IMR-90 (cell line): ENCODE results near the gene INPP5A. TPM values are rescaled to one million over a fixed set of nuclear protein-coding genes. Genes with fewer than 3 reads are reported as not detected.

Experiments used
- ATAC-seq: fragments of 200-7000 bp; cut with Tn5 transposase; 2 replicates; pipeline ENCODE4 v1.9.1; 2020; ENCODE audit warnings: low read depth, mild to moderate bottlenecking, moderate library complexity
- BruUV-seq: library from RNA; stranded (reverse); fragments of 400-500 nt; replicated peaks from 2 replicates; lab custom pipeline; 2021; lab: Mats Ljungman, UMichigan
- CTCF ChIA-PET: fragments of 300-600 bp; formaldehyde crosslinking; extraction: SDS; loops from one replicate; lab custom pipeline; 2021; ENCODE audit warnings: antibody characterized with exemption; lab: Yijun Ruan, JAX
- POLR2A ChIA-PET: fragments of 300-600 bp; sonication (Branson Sonifier 250); formaldehyde crosslinking; loops from one replicate; lab custom pipeline; 2022; ENCODE audit warnings: antibody characterized with exemption; ENCODE audit not compliant: unreplicated experiment; lab: Charles Lee
- DNase-seq: peaks from one replicate; pipeline ENCODE4 v3.0.0; 2013
- H2AFZ ChIP-seq: replicated peaks from 2 replicates; pipeline ENCODE3; 2013; ENCODE audit warnings: low read length, mild to moderate bottlenecking; ENCODE audit not compliant: poor library complexity
- H2AK5ac ChIP-seq: 2 replicates; pipeline ENCODE4 v1.6.1; 2013; ENCODE audit warnings: low read depth, low read length, inconsistent platforms
- H2AK9ac ChIP-seq: replicated peaks from 2 replicates; pipeline ENCODE3; 2013; ENCODE audit warnings: mild to moderate bottlenecking, low read depth, low read length, moderate library complexity; ENCODE audit not compliant: poor library complexity
- H2BK120ac ChIP-seq: 2 replicates; pipeline ENCODE4 v1.6.1; 2013; ENCODE audit warnings: low read depth, low read length, inconsistent platforms
- H2BK15ac ChIP-seq: 3 replicates; pipeline ENCODE4 v1.6.1; 2013; ENCODE audit warnings: low read depth, low read length, inconsistent platforms
- H2BK20ac ChIP-seq: 2 replicates; pipeline ENCODE4 v1.6.1; 2013; ENCODE audit warnings: low read depth, mild to moderate bottlenecking, inconsistent platforms, low read length, moderate library complexity
- H2BK5ac ChIP-seq: 2 replicates; pipeline ENCODE4 v1.6.1; 2013; ENCODE audit warnings: mild to moderate bottlenecking, low read depth, low read length, inconsistent platforms; ENCODE audit not compliant: poor library complexity, severe bottlenecking
- H3K14ac ChIP-seq: replicated peaks from 2 replicates; pipeline ENCODE4 v1.6.1; 2013; ENCODE audit warnings: low read depth, low read length, inconsistent platforms
- H3K18ac ChIP-seq: 2 replicates; pipeline ENCODE4 v1.6.1; 2013; ENCODE audit warnings: low read depth, low read length, control low read depth
- H3K23ac ChIP-seq: 2 replicates; pipeline ENCODE4 v1.6.1; 2013; ENCODE audit warnings: low read depth, low read length, inconsistent platforms
- H3K27ac ChIP-seq: 2 replicates; pipeline ENCODE4 v1.5.1; 2013; ENCODE audit warnings: mild to moderate bottlenecking, control low read depth, low read length; ENCODE audit not compliant: insufficient read depth
- H3K27me3 ChIP-seq: 2 replicates; pipeline ENCODE4 v1.6.1; 2013; ENCODE audit warnings: low read length; ENCODE audit not compliant: control insufficient read depth, insufficient read depth
- H3K36me3 ChIP-seq: 2 replicates; pipeline ENCODE4 v1.6.1; 2013; ENCODE audit warnings: low read length, mixed read lengths; ENCODE audit not compliant: control insufficient read depth, insufficient read depth
- H3K4ac ChIP-seq: 2 replicates; pipeline ENCODE4 v1.6.1; 2013; ENCODE audit warnings: low read depth, low read length, inconsistent platforms
- H3K4me1 ChIP-seq: 2 replicates; pipeline ENCODE4 v1.6.1; 2013; ENCODE audit warnings: low read length, mixed read lengths; ENCODE audit not compliant: control insufficient read depth, insufficient read depth
- H3K4me2 ChIP-seq: 2 replicates; pipeline ENCODE4 v1.6.1; 2013; ENCODE audit warnings: low read depth, mild to moderate bottlenecking, control low read depth, low read length, moderate library complexity
- H3K4me3 ChIP-seq: 2 replicates; pipeline ENCODE4 v1.5.1; 2013; ENCODE audit warnings: low read depth, mild to moderate bottlenecking, control low read depth, low read length, moderate library complexity; ENCODE audit not compliant: insufficient read depth
- H3K56ac ChIP-seq: 2 replicates; pipeline ENCODE4 v1.6.1; 2013; ENCODE audit warnings: low read length, inconsistent platforms; ENCODE audit not compliant: insufficient read depth; ENCODE audit errors: extremely low read depth
- H3K79me1 ChIP-seq, 2 experiments: 2 replicates each; pipeline ENCODE4 v1.6.1; 2013; ENCODE audit warnings: low read length in 2 of 2, inconsistent platforms in 1 of 2, low read depth in 1 of 2
- H3K9ac ChIP-seq: 2 replicates; pipeline ENCODE4 v1.6.1; 2013; ENCODE audit warnings: low read depth, low read length, control low read depth
- H3K9me1 ChIP-seq: 2 replicates; pipeline ENCODE4 v1.6.1; 2013; ENCODE audit warnings: low read length, inconsistent platforms; ENCODE audit not compliant: insufficient read depth
- H3K9me3 ChIP-seq: 2 replicates; pipeline ENCODE4 v1.6.1; 2013; ENCODE audit warnings: low read length; ENCODE audit not compliant: control insufficient read depth, insufficient read depth
- H4K20me1 ChIP-seq: 2 replicates; pipeline ENCODE4 v1.6.1; 2013; ENCODE audit warnings: low read length, inconsistent platforms; ENCODE audit not compliant: insufficient read depth
- H4K5ac ChIP-seq: 2 replicates; pipeline ENCODE4 v1.6.1; 2013; ENCODE audit warnings: mild to moderate bottlenecking, low read depth, low read length, control low read depth
- H4K8ac ChIP-seq, 2 experiments: 2 replicates each; pipeline ENCODE4 v1.6.1; 2013; ENCODE audit warnings: low read depth in 2 of 2, low read length in 2 of 2, control low read depth in 1 of 2, inconsistent platforms in 1 of 2
- H4K91ac ChIP-seq: 2 replicates; pipeline ENCODE4 v1.6.1; 2013; ENCODE audit warnings: low read depth, low read length, inconsistent platforms; ENCODE audit not compliant: insufficient read depth
- BHLHE40 ChIP-seq: fragments of 150-350 bp; IDR thresholded peaks from 2 replicates; pipeline ENCODE4 v1.6.1; 2016; ENCODE audit warnings: mild to moderate bottlenecking, low read depth, low read length
- CEBPB ChIP-seq: IDR thresholded peaks from 2 replicates; pipeline ENCODE4 v1.6.1; 2012; ENCODE audit warnings: low read depth, low read length, improper control_type of control experiment
- CHD1 ChIP-seq: IDR thresholded peaks from 2 replicates; pipeline ENCODE4 v1.6.1; 2012; ENCODE audit warnings: low read depth, low read length, improper control_type of control experiment
- CTCF ChIP-seq: conservative IDR thresholded peaks from 2 replicates; pipeline ENCODE4 v1.5.1; 2012; ENCODE audit warnings: mild to moderate bottlenecking, low read depth, low read length, improper control_type of control experiment
- FOS ChIP-seq: fragments of 150-350 bp; IDR thresholded peaks from 2 replicates; pipeline ENCODE4 v1.6.1; 2016; ENCODE audit warnings: low read depth, low read length
- MAFK ChIP-seq: IDR thresholded peaks from 2 replicates; pipeline ENCODE4 v1.6.1; 2012; ENCODE audit warnings: low read depth, low read length, improper control_type of control experiment
- MXI1 ChIP-seq: IDR thresholded peaks from 2 replicates; pipeline ENCODE4 v1.6.1; 2012; ENCODE audit warnings: low read depth, mild to moderate bottlenecking, low read length, moderate library complexity, borderline replicate concordance
- POLR2A ChIP-seq: IDR thresholded peaks from 2 replicates; pipeline ENCODE4 v1.6.1; 2012; ENCODE audit warnings: mild to moderate bottlenecking, low read depth, low read length
- RAD21 ChIP-seq: IDR thresholded peaks from 2 replicates; pipeline ENCODE4 v1.6.1; 2012; ENCODE audit warnings: low read length, improper control_type of control experiment
- RCOR1 ChIP-seq: IDR thresholded peaks from 2 replicates; pipeline ENCODE4 v1.6.1; 2012; ENCODE audit warnings: mild to moderate bottlenecking, low read length, improper control_type of control experiment; ENCODE audit not compliant: insufficient replicate concordance
- RFX5 ChIP-seq: IDR thresholded peaks from 2 replicates; pipeline ENCODE4 v1.8.0; 2012; ENCODE audit warnings: low read depth, mild to moderate bottlenecking, low read length, moderate library complexity
- USF2 ChIP-seq: fragments of 150-350 bp; IDR thresholded peaks from 2 replicates; pipeline ENCODE4 v1.6.1; 2017; ENCODE audit warnings: mild to moderate bottlenecking, antibody characterized with exemption, low read length, low read depth
- WGBS, 2 experiments: methylation state at CpG; one replicate each; pipeline versions ENCODE4 v1.1.5 to v1.1.7; 2013; ENCODE audit warnings: missing lambda C conversion rate in 2 of 2; ENCODE audit not compliant: insufficient read length in 1 of 2; ENCODE audit errors: extremely low coverage in 2 of 2; 5-methylcytosine and 5-hydroxymethylcytosine counted together
- dilution Hi-C: fragments of 300-500 bp; cut with HindIII; formaldehyde crosslinking; loops from one replicate; pipeline ENCODE4 v1.14.3; 2018; ENCODE audit warnings: low sequenced_read_pairs; ENCODE audit not compliant: unreplicated experiment
- in situ Hi-C: fragments of 300-500 bp; cut with MboI; formaldehyde crosslinking; loops from 3 replicates; pipeline ENCODE4 v1.14.3; 2019; ENCODE audit warnings: low sequenced_read_pairs, inconsistent platforms, mixed read lengths
- intact Hi-C: fragments of 100-400 bp; cut with micrococcal nuclease; formaldehyde crosslinking; loops from 2 replicates; pipeline ENCODE4 v1.10.0; 2022
- polyA plus RNA-seq, 3 experiments: library from polyadenylated mRNA; depleted of rRNA; stranded (reverse); fragments of >200 nt; gene quantifications; 2 replicates each; pipeline ENCODE4 v1.2.3, GENCODE V29; 2012; ENCODE audit warnings: low replicate concordance in 1 of 3
- total RNA-seq: library from RNA; depleted of rRNA; stranded (reverse); fragments of >200 nt; gene quantifications from 2 replicates; pipeline ENCODE4 v1.2.3, GENCODE V29; 2012

INPP5A gene
- total and polyA plus RNA-seq, 2 of the 4 experiments (the other 2 are of a cell fraction): 21.4 to 36.7 TPM

GRCh38 chr10:132738454-132739224, 201.1 kb downstream of the INPP5A start:
- WGBS, 2 experiments: 96% methylated on average over 13 of the region's 25 CpGs; no CpG with 5 or more reads in 1 of the 2 experiments
- Histone ChIP-seq H3K18ac (no peak overlapping the region), H3K36me3 (no peaks in the 10 kb centered on the region), H3K27ac (no peak overlapping the region), H2BK15ac (no peak overlapping the region), H3K4me1 (peaks cover 4% of the 10 kb centered on the region), H2BK5ac (no peak overlapping the region), H3K23ac (no peak overlapping the region), H3K27me3 (no peaks in the 10 kb centered on the region), H4K20me1 (no peaks in the 10 kb centered on the region), H3K4me3 (no peak overlapping the region), H3K14ac (no peak overlapping the region), H3K4ac (no peak overlapping the region), H2BK120ac (no peak overlapping the region), H4K91ac (no peak overlapping the region), H2AK5ac (no peak overlapping the region), H4K5ac (no peak overlapping the region), H3K56ac (no peak overlapping the region), H2BK20ac (no peak overlapping the region), H3K4me2 (no peak overlapping the region), H4K8ac (no peak overlapping the region), H3K9me3 (no peaks in the 10 kb centered on the region), H2AFZ (no peak overlapping the region), H2AK9ac (no peak overlapping the region), H3K9ac (no peak overlapping the region), H3K9me1 (peaks cover 3% of the 10 kb centered on the region; the same call in 1 of the 2 replicates), H3K79me1 (peaks cover 0 to 4% of the 10 kb centered on the region in 2 experiments; a peak in 1 of 4 replicates)
- DNase-seq (no peak), ATAC-seq (no peak)
- ChIA-PET CTCF (no interaction called here), POLR2A (no interaction called here)
- in situ Hi-C loops: no loop called here
- TF ChIP-seq USF2 (no peak), FOS (no peak), MXI1 (no peak), CTCF (no peak), BHLHE40 (no peak), POLR2A (no peak), RFX5 (no peak), RAD21 (no peak), MAFK (no peak), CEBPB (no peak), RCOR1 (no peak), CHD1 (no peak)
- no TSS peak for BruUV-seq
- intact Hi-C loops: no loop called here
- dilution Hi-C loops: no loop called here
